HG03025 (cell line): Measurements from ENCODE around the gene POLR1D.
"Not testable (repeated sequence)": the region's sequence is repeated elsewhere in the genome, so short reads cannot be mapped to it uniquely, and the experiment has no call there.

Experiments
- ATAC-seq: cut with Tn5 transposase; IDR thresholded peaks from one replicate; pipeline ENCODE4 v1.9.1; 2021; ENCODE audit warnings: mild to moderate bottlenecking, moderate library complexity; ENCODE audit not compliant: unreplicated experiment, low FRiP score

The POLR1D gene

DNA sequence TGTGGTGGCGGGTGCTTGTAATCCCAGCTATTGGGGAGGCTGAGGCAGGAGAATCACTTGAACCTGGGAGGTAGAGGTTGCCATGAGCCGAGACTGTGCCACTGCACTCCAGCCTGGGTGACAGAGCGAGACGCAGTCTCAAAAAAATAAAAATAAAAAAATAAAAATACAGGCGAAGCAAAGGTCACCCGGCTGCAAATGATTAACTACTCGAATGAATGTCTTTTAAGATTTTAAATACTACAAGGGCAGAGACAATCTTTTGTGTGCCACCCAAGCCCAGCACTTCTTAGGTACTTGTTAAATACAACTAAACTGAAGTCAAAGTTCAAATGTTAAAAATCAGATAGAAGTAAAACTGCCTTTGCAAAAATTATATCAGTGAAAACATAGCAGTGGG, 8.1 kb upstream of the POLR1D start:
- no peak for ATAC-seq

DNA sequence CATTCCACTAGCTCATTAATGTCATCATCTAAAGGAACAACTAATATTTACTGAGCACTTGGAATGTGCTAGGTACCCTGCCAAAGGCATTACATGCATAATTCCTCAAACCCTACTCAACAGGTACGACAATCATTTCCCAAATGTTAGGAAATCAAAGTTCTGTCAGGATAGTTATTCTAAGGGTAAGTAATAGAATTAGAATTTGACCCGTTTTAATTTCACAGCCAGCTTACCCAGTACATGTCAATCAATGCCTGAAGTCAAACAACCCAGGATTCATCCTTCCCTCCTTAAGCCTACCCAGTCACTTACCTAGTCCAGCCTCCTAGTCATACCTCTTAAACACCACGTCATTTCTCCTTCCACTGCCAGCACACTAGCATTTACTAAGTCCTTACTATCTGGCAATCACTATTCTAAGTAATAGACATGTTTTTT, 3.8 kb upstream of the POLR1D start:
- ATAC-seq, result no peak

DNA sequence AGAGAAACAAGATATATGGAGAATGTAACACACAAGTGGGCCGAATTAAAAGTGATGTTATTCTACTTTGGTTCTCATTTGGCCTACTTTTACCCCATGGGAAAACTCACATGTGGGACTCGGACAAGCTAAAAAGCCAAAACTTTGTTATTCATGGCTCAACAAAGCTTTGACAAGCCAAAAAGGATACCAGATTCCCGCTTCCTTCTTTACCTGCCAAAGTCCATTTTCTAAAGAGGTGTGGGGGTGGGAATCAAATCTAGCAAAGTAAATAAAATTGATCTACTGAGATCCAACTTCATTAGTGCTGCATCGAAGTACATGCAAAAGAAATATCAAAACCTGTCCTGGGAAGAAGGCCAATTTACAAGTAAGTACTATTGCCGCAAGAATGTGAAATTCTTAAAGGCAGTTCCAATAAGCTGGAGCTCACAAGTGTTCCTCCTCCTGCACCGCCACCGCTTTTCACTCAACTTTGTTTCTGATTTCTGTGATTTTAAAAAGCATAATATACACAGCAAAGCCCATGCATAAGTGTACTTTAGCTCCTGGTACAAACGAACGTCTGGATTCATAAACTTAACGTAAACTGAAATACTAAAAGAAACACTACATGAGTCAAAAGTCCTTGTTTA, 2.5 kb upstream of the POLR1D start:
- ATAC-seq, result no peak

DNA sequence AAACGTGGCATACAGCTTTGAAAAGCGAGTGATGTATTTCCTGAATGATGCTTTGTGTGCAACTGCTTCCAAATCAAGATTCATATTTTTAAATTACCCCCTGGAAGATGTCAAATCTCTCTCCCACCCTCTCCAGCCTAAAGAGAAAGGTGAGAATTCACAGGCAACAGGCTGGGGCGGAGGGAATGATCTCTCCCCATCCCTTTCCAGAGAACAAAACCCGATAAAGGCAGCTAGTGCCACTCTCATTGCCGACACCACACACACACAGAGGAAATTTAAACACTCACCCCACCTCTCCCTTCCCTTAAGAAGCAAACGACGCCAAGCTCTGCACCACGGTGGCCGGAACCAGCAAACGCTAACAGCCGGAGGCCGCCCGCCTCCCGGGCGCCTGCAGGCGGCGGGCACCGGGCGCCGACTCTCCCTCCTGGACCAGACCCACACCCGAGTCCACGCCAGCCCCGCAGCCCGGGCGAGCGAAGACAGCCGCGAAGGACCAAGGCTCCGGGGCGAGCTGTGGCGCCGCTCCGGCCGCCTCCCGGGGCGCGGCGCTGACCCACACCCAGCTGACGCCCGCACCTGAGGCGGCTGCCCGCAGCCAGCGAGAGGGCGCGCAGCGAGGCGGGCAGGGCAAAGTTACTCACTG, 1.8 kb upstream of the POLR1D start:
- peak; percentile 31 for ATAC-seq

DNA sequence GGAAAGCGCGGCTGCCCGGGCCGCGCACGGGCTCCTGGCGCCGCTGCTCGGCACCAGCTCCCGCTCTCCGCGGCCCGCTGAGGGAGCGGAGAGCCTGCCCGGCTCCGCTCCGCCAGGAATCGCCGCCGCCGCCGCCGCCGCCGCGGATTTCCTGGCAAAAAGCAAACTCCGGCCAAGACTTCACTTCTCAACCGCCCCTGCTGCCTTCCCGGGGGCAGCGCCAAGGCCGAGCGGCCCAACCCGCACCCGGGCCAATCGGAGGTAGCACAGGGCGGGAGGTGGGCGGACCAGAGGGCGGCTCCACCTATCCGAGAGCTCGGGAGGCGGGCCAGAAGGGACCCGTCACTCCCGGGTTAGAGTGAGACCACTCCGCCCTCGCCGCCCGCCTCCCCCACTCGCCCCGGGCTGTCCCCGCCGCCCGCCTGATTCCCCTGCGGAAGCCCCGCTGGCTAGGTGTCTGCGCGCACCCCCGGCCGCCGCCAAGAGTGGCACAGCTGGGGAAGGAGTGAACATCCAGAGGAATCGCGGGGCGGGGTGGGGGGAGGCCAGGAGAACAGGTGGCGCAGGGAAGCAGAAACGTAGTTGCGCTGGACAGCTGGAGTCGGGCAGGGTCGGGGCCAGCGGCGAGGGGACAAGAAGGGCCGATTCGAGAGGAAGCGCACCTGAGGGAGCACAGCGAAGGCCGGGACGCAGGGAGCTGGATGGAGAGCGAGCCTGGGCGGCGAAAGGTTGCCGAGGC, 1.1 kb upstream of the POLR1D start, which contains the start of gene LNX2:
TSS of gene LNX2 (minus strand) at position 153 of the 739 bp plus-strand sequence. CDS start 38,826 bp downstream, outside the sequence.
- ATAC-seq, result peak; percentile 89

DNA sequence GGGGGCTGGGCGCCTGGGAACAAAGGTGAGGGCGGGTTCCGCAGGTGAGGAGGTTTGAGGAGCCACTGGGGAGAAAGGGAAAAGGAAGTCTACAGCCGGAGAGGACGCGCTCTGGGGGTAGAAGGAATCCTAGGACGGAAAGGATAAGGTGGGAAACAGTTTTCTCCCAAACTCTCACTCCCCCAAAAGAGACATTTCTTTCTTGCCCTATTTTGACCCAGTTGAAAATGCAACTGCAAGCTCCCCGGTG, 651 bp upstream of the POLR1D start:
- no peak for ATAC-seq

DNA sequence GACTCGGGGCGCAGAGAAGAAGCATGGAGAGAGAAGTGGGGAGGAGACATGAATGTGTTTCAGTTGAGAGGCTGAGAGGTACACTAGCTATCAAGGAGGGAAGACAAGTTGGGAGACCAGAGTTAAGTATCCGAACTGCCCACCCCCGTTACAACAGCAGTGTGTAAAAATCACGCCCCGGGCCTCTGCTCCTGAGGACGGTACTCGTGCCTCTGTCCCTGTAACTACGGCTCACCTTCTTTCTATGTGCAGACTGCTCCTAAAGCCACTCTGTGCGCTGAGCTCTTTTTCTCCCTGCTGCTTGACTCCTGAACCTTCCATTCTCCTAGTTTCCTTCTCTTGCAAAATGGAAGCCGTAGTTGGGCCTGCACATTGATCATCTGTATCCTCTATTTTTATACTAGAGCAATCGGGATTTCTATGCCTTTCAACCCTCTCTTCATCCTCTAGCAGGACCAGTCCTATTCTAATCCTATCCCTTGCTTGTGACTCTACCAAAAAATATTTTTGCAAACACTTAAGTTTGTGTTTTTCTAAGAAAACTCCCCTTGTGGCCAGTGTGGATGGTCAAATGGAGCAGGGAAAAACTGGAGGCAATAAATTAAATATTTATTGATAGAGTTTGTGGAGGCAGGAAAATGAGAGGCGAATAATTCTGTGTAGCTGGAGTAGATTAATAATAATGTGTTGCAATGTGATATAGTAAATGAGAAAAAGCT, 569 bp downstream of the POLR1D start:
- no peak for ATAC-seq

DNA sequence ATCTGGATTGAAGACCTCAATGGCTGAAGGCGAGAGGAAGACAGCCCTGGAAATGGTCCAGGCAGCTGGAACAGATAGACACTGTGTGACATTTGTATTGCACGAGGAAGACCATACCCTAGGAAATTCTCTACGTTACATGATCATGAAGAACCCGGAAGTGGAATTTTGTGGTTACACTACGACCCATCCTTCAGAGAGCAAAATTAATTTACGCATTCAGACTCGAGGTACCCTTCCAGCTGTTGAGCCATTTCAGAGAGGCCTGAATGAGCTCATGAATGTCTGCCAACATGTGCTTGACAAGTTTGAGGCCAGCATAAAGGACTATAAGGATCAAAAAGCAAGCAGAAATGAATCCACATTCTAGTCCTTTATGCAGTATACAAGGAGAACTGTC, 1.2 kb downstream of the POLR1D start:
- no peak for ATAC-seq

DNA sequence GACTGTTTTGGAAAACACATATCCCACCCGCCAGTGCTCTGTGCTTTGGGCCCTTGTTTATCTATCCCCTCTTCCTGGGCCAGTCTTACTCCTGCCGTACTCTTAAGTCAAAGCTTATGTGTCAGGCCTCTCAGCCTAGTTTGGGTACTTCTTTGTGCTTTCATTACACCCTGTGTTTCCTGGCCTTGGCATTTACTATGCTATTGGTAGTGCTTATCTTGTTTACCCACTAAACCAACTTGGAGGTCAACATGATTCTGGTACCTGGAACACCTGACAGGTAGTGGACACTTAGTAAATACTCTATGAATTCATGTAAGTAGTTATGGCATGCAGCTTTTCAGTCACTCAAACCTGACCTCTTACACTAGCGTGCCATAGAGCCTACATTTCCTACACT, 2.4 kb downstream of the POLR1D start:
- ATAC-seq, result no peak

DNA sequence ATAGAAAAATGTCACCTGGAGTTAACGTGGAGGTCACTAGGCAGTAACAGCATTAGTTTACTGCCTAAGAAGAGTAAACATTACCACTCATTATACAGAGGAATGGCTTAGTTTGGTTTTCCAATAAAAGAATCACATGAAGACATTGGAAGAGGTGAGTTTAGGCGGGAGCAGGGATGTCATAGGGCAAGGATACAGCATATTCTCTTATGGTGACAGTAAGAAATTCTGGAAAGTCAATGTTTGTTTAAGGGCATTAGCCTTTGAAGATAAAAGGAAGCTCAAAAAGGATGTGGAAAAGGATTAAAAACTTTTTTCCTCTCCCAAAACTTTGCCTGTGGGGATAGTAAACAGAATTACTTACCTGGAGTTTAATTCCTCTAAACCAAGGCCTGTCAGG, 4.1 kb downstream of the POLR1D start:
- ATAC-seq, result no peak

DNA sequence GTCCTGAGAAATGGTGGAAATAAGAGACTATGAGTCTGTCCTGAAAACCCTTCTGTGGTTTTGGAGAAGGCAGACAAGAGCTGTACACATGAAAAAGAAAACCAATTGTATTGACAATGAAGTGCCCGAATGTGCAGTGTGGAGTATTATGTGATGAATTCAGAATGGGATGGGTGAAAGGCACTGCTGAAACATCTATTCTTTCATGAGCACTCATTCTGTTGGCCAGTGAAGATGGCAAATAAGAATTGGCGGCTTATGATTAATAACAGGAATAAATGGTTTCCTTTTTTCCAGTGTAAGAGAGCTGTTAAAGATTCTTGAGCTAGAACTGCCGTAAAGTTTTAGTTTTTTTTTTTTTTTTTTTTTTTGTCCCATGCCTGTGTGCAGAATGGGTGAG, 5.7 kb downstream of the POLR1D start:
- no peak for ATAC-seq

DNA sequence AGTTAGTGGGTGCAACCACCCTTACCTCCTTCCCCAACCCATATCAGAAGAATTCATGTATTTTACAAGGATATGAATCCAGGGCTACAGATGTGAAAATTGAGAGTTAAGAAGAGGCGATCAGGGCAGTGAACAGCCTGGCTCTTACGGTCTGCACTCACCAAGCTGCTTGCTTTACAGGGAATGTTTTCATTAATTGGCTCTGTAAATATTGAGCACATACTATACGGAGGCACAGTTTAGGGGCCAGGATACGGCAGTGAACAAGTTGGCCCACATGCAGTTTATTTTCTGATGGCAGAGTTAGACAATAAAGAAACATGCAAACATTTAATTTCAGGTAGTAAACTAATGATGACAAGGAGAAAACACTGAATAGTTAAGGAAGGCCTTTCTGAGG, 6.4 kb downstream of the POLR1D start:
- ATAC-seq, result no peak

DNA sequence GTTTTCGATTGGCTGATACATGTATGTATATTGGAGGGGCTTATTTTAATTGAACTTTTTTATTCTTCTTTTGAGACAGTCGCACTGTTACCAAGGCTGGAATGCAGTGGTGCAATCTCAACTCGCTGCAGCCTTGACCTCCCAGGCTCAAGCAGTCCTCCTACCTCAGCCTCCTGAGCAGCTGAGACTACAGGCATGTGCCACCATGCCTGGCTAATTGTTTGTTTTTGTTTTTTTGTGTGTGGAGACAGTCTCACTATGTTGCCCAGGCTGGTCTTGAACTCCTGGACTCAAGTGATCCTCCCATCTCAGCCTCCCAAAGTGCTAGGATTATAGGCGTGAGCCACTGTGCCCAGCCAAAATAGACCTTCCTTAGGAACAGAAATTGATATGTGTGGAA, 7.1 kb downstream of the POLR1D start:
- ATAC-seq, result not testable (repeated sequence)

DNA sequence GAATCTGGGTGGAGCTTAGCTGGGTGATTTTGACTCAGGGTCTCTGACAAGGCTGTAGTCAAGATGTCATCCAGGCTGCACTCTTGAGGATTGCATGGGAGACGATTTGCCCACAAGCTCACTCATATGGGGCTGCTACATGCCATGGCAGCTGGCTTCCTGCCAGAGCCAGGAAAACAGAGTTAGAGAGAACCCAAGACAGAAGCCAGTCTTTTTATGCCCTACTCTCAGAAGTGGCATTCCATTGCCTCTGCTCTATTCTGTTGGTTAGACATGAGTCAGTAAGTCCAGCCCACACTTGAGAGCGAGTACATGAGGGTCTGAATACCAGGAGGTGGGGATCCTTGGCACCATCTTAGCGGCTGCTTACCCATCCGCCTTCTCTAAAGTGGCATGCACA, 9.5 kb downstream of the POLR1D start:
- ATAC-seq, result no peak

DNA sequence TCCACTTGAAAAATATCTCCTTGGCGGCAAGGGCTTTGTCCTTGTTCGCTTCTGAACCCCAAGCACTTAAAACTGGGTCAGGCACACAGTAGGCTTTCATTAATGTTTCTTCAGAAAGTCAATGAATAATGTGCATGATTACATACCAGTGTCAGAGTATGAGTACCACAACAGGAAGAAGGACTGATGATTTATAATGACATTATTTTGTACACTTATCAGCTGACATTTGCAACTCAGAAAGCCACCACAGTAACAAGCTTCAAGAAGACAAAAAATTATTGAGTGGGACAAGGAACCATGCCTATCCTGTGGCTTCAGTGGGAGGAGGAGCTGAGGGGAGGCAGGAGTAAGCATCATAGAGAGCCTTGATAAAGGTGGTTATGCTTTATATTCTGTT, 10.0 kb downstream of the POLR1D start:
- ATAC-seq, result no peak

DNA sequence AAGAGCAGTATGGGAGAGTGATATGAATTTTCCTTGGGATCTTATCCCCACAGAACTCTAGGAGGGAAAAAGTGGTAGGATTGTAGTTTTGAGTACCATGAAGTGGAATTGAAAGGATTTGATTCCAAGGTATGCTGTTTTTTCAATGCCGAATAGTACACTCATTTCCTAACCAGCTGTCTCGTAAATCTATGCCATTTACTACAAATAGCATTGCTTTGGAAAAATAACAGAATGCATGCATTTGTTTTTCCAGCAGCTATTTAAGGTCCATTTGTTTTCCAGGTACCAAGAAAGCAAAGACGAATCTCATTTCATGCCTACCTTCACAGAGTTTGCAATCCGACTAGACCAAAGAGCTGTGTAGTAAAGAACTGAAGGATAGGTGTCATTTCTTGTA, 10.5 kb downstream of the POLR1D start:
- no peak for ATAC-seq

DNA sequence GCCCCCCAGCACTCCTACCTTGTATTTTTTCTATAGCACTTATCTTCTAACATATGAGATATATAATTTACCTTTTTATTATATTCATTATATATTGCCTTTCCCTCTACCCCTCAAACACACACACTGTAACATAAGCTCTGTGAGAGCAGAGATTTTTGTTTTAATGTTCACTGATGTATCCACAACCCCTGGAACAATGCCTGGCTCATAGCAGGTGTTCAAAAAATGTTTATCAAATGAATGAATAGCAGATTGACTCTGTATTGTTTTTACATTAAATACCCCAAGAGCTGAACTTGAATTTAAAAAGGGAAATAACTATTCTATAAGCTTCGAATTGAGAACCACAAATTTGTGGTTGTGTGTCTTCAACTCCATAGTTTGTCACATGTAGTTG, 11.0 kb downstream of the POLR1D start:
- ATAC-seq, result no peak

DNA sequence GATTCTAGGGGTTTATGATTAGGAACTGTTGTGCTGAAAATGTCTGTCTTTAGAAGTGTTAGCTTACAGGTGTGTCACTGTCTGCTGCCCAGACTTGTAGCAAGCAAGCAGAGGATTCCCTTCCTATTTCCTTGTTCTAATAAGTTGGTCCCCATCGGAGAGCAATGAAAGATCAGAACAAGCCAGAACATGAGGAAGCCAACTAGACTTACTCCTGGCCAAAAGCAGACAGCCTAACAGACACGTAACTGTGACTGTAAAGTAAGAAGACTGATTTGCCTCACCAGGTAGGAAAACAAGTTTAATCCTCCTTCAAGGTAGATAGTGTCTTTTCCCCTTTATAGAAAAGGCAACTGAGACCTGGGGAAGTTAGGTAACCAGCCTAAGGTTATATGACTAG, 12.5 kb downstream of the POLR1D start:
- ATAC-seq, result no peak

DNA sequence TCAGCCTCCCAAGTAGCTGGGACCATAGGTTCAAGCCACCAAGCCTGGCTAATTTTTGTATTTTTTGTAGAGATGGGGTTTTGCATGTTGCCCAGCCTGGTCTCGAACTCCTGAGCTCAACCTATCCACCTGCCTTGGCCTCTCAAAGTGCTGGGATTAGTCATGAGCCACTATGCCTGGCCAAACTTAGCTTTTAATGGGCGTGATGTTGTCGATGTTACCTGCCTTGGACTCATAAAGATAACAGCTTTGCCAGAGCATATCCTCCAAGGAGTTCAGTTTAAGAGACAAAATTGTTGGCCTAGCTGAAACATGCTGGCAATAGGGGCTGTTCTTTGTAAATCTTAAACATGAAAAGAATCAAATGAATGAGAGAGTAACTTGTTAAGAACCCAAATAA, 13.1 kb downstream of the POLR1D start:
- ATAC-seq, result no peak

DNA sequence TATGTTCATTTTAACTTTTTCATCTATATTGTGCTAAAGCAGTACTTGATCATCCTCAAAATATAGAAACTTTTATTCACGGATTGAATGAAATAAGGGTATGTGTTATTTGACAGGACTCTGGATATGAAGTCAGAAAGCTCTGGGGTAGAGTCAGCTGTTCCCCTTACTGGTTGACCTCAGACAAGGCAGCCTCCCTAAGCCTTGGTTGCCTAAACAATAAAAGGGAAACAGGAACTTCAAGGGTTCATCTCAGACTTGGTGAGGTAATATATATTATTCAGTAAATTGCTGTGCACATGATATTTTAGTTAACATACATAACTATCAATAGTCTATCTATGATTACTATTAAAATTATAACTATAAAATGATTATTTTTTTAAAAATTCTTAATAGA, 13.6 kb downstream of the POLR1D start:
- no peak for ATAC-seq

DNA sequence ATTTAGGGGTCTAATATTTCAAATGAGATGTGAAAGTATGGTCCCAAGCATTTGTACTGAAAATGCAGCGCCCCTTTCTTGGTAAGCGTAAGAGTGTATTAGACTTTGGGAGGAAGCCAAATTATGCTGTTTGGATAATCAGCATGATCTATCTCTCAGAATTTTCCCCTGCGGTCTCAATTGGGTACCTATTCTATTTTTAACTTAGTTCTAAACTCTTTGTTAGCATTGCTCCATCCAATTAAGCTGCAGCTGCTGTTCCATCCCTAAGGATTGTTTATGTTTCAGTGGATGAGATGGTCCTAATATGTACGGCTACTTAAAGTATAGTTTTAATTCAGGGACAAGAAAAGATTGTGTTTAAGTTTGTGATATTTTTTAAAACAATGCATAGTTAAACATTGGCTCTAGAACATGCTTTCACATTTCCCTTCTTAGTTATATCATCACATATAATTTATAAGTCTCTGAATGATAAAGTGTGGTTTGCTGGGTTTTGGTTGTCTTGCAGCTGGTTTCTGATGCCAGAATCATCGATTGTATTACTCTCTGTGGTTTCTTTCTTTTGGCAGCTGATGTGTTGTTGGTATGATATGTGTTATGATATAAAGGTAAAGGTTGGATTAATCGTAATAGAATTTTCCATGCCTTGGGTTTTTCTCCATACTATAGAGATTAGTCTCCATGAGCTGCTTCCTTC, 15.0 kb downstream of the POLR1D start:
- no peak for ATAC-seq
